ENCODE data around the gene PNMT. TPM values are rescaled to one million over a fixed set of nuclear protein-coding genes. Genes with fewer than 3 reads are reported as not detected.
A peak's percentile ranks its signal among the peaks of the same experiment; 100 is the strongest.

Gene PNMT
- total and polyA plus RNA-seq, 8 donors, result 0.45 to 16.6 (median 7.1) TPM; not detected in 2

- intact Hi-C loops (cut with DNase I; ENCODE audit: low total_unique reads), result no loop called here
- Histone ChIP-seq H3K4me3 (peak overlapping the region in 1 of 4 donors; percentile 14), H3K9me3 (no peaks in the 10 kb centered on the region), H3K27ac (peak overlapping the region in 4 of 5 donors; percentile 12 to 82 (median 80)), H3K27me3 (peaks cover 0 to 23% (median 9%) of the 10 kb centered on the region in 3 donors), H3K4me1 (peaks cover 46 to 76% (median 70%) of the 10 kb centered on the region in 4 donors), H3K36me3 (peaks cover 21 to 62% (median 59%) of the 10 kb centered on the region in 4 donors)
- TF ChIP-seq CTCF (IDR thresholded peaks at IDR 0.05) (no peak), POLR2AphosphoS5 (IDR thresholded peaks at IDR 0.05) (no peak), POLR2A (IDR thresholded peaks at IDR 0.05) (no peak), EP300 (IDR thresholded peaks at IDR 0.05) (no peak)
- 49 to 75% (median 60%) methylated on average over 7 to 8 of the region's 8 CpGs for WGBS, 5 donors
- no peak for DNase-seq
These were observed 6.3 kb upstream of the PNMT start for GRCh38 chr17:39661744-39662541.

GRCh38 chr17:39662551-39663339 is 5.5 kb upstream of the PNMT start:
- Histone ChIP-seq H3K27me3 (peaks cover 0 to 32% (median 17%) of the 10 kb centered on the region in 3 donors), H3K4me1 (peaks cover 55 to 84% (median 78%) of the 10 kb centered on the region in 4 donors), H3K27ac (peak overlapping the region; percentile 63 to 82 (median 79)), H3K4me3 (peak overlapping the region in 1 of 4 donors; percentile 14), H3K36me3 (peaks cover 21 to 54% (median 51%) of the 10 kb centered on the region in 4 donors), H3K9me3 (no peaks in the 10 kb centered on the region)
- DNase-seq, result peak; percentile 68 to 86
- WGBS, 5 donors, result 36 to 49% (median 42%) methylated on average over 15 to 22 of the region's 22 CpGs
- TF ChIP-seq POLR2AphosphoS5 (IDR thresholded peaks at IDR 0.05), result peak in 2 of 3 donors; percentile 60 to 67
- no peak for TF ChIP-seq CTCF (IDR thresholded peaks at IDR 0.05)
- no peak for TF ChIP-seq POLR2A (IDR thresholded peaks at IDR 0.05)
- no peak for TF ChIP-seq EP300 (IDR thresholded peaks at IDR 0.05)
- intact Hi-C loops (cut with DNase I; ENCODE audit: low total_unique reads), result no loop called here

- intact Hi-C loops (cut with DNase I; ENCODE audit: low total_unique reads), result no loop called here
- WGBS, 5 donors, result 36 to 70% (median 47%) methylated on average over 2 to 4 of the region's 4 CpGs
- no peaks in the 10 kb centered on the region for H3K9me3 ChIP-seq
- no peak for TF ChIP-seq POLR2AphosphoS5 (IDR thresholded peaks at IDR 0.05)
- TF ChIP-seq CTCF (IDR thresholded peaks at IDR 0.05), result no peak
- peaks cover 18 to 48% (median 46%) of the 10 kb centered on the region in 4 donors for H3K36me3 ChIP-seq
- DNase-seq, result no peak
- peak overlapping the region; percentile 63 to 82 (median 79) for H3K27ac ChIP-seq
- peaks cover 0 to 37% (median 22%) of the 10 kb centered on the region in 3 donors for H3K27me3 ChIP-seq
- peaks cover 60 to 90% (median 83%) of the 10 kb centered on the region in 4 donors for H3K4me1 ChIP-seq
- H3K4me3 ChIP-seq, result peak overlapping the region in 1 of 4 donors; percentile 14
These were observed 4.9 kb upstream of the PNMT start for GRCh38 chr17:39663340-39663687.

All from stomach (tissue), 9 donors.